Bronchial epithelial cell (primary cell): Measurements from ENCODE around the gene MLLT6. TPM values are rescaled to one million over a fixed set of nuclear protein-coding genes. Genes with fewer than 3 reads are reported as not detected.
A peak's percentile ranks its signal among the peaks of the same experiment; 100 is the strongest.

ENCODE experiments used
- DNase-seq: peaks from one replicate; pipeline ENCODE4 v3.0.0-alpha.2; 2010; ENCODE audit warnings: low read depth
- FAIRE-seq: peaks from 2 replicates; lab custom pipeline; 2011; peaks lifted over from hg19 to GRCh38; lab: Jason Lieb, UNC
- H3K27me3 ChIP-seq: 2 replicates; pipeline ENCODE4 v1.5.1; 2011; ENCODE audit warnings: low read length; ENCODE audit not compliant: control insufficient read depth, insufficient read depth
- H3K36me3 ChIP-seq: 2 replicates; pipeline ENCODE4 v1.5.1; 2011; ENCODE audit warnings: low read length; ENCODE audit not compliant: control insufficient read depth, insufficient read depth
- H3K4me3 ChIP-seq: 2 replicates; pipeline ENCODE4 v1.5.1; 2011; ENCODE audit warnings: mild to moderate bottlenecking, low read depth, low read length, control low read depth
- CTCF ChIP-seq: IDR thresholded peaks from 2 replicates; pipeline ENCODE4 v1.5.1; 2011; ENCODE audit warnings: mild to moderate bottlenecking, moderate library complexity, low read length, control low read depth, inconsistent platforms; ENCODE audit not compliant: insufficient read depth, severe bottlenecking
- total RNA-seq: library from RNA; depleted of rRNA; stranded (reverse); fragments of >200 nt; gene quantifications from 2 replicates; pipeline ENCODE4 v1.2.1, GENCODE V29; 2014

Gene MLLT6
- total RNA-seq, 1 donor from 2014 or later, result 10.8 TPM

GRCh38 chr17:38735161-38735997 lies 30.3 kb downstream of the MLLT6 start:
- Histone ChIP-seq H3K4me3 (no peak overlapping the region), H3K27me3 (no peaks in the 10 kb centered on the region), H3K36me3 (peaks cover 21% of the 10 kb centered on the region)
- FAIRE-seq (no peak), DNase-seq (no peak)
- peak; percentile 93 for TF ChIP-seq CTCF

- FAIRE-seq (no peak), DNase-seq (no peak)
- no peak for TF ChIP-seq CTCF
- Histone ChIP-seq H3K27me3 (no peaks in the 10 kb centered on the region), H3K4me3 (no peak overlapping the region), H3K36me3 (peaks cover 17% of the 10 kb centered on the region)
These were observed 33.1 kb downstream of the MLLT6 start for GRCh38 chr17:38738007-38738662.

- Histone ChIP-seq H3K4me3 (no peak overlapping the region), H3K36me3 (peaks cover 14% of the 10 kb centered on the region), H3K27me3 (no peaks in the 10 kb centered on the region)
- no peak for DNase-seq
- FAIRE-seq, result no peak
- TF ChIP-seq CTCF, result no peak
These were observed 33.6 kb downstream of the MLLT6 start for GRCh38 chr17:38738686-38739085.

- no peak for FAIRE-seq
- Histone ChIP-seq H3K36me3 (peaks cover 13% of the 10 kb centered on the region), H3K27me3 (no peaks in the 10 kb centered on the region), H3K4me3 (no peak overlapping the region)
- TF ChIP-seq CTCF, result no peak
- no peak for DNase-seq
These were observed 34.2 kb downstream of the MLLT6 start for GRCh38 chr17:38739305-38739704.

GRCh38 chr17:38740044-38740443 lies 35.0 kb downstream of the MLLT6 start:
- TF ChIP-seq CTCF, result no peak
- Histone ChIP-seq H3K27me3 (no peaks in the 10 kb centered on the region), H3K4me3 (no peak overlapping the region), H3K36me3 (peaks cover 13% of the 10 kb centered on the region)
- no peak for DNase-seq
- FAIRE-seq, result no peak
